ENCODE results near the gene MED10.

MED10 gene

GRCh38 chr5:6348476-6349000, 29.8 kb downstream of the MED10 start:
- no peak for DNase-seq (ENCODE audit: low read depth)

- no peak for DNase-seq (ENCODE audit: low read depth)
Measured at GRCh38 chr5:6347673-6348072, 30.7 kb downstream of the MED10 start.

GRCh38 chr5:6347165-6347564, 31.2 kb downstream of the MED10 start:
- no peak for DNase-seq (ENCODE audit: low read depth)

GRCh38 chr5:6344593-6344989, 33.8 kb downstream of the MED10 start:
- DNase-seq (ENCODE audit: low read depth) = no peak

- DNase-seq (ENCODE audit: low read depth) = no peak
Measured at GRCh38 chr5:6343951-6344592, 34.3 kb downstream of the MED10 start.

GRCh38 chr5:6342689-6343315, 35.5 kb downstream of the MED10 start:
- no peak for DNase-seq (ENCODE audit: low read depth)

- no peak for DNase-seq (ENCODE audit: low read depth)
Measured at GRCh38 chr5:6340100-6340499, 38.2 kb downstream of the MED10 start.

GRCh38 chr5:6338871-6339270, 39.5 kb downstream of the MED10 start:
- DNase-seq (ENCODE audit: low read depth) = no peak

GRCh38 chr5:6338135-6338534, 40.2 kb downstream of the MED10 start:
- DNase-seq (ENCODE audit: low read depth) = no peak

GRCh38 chr5:6333182-6333905, 45.0 kb downstream of the MED10 start:
- DNase-seq (ENCODE audit: low read depth) = no peak

- DNase-seq (ENCODE audit: low read depth) = peak; percentile 26
Measured at GRCh38 chr5:6328173-6328572, 50.2 kb downstream of the MED10 start.

GRCh38 chr5:6326776-6327175, 51.6 kb downstream of the MED10 start:
- no peak for DNase-seq (ENCODE audit: low read depth)

- no peak for DNase-seq (ENCODE audit: low read depth)
Measured at GRCh38 chr5:6322163-6322713, 56.1 kb downstream of the MED10 start.

Measured in ELR (cell line).